HEK293 (cell line): ENCODE data around the gene ARL16.

Experiments used
- CTCF ChIA-PET: fragments of 350-600 bp; formaldehyde crosslinking; extraction: SDS; loops from one replicate; lab custom pipeline; 2021; ENCODE audit warnings: antibody characterized with exemption; lab: Yijun Ruan, JAX
- POLR2A ChIA-PET: fragments of 300-600 bp; formaldehyde crosslinking; extraction: SDS; loops from one replicate; lab custom pipeline; 2020; ENCODE audit warnings: antibody characterized with exemption, inconsistent platforms; lab: Yijun Ruan, JAX
- H3K27ac ChIP-seq: fragments of 200-500 bp; sonication (Bioruptor generic); 2 replicates; pipeline ENCODE4 v1.5.1; 2014; ENCODE audit warnings: low read depth, low read length, control low read depth, inconsistent platforms; ENCODE audit errors: extremely low read depth
- H3K36me3 ChIP-seq, 2 experiments: fragments of 200-500 bp in 1 of 2; sonication (Bioruptor generic) in 1 of 2; 1 replicate in 1 of 2; 2 replicates in 1 of 2; pipeline ENCODE4 v1.5.1; 2014 to 2017; ENCODE audit warnings: inconsistent platforms in 2 of 2, low read length in 2 of 2; ENCODE audit not compliant: control insufficient read depth in 2 of 2, insufficient read depth in 1 of 2
- H3K4me1 ChIP-seq: fragments of 200-500 bp; sonication (Bioruptor generic); 2 replicates; pipeline ENCODE4 v1.5.1; 2014; ENCODE audit warnings: mild to moderate bottlenecking, low read length, inconsistent platforms; ENCODE audit not compliant: control insufficient read depth, insufficient read depth
- H3K4me3 ChIP-seq: 2 replicates; pipeline ENCODE4 v1.5.1; 2011; ENCODE audit warnings: low read depth, mild to moderate bottlenecking, control low read depth, low read length, moderate library complexity
- H3K9me3 ChIP-seq: fragments of 200-500 bp; sonication (Bioruptor generic); 2 replicates; pipeline ENCODE4 v1.5.1; 2014; ENCODE audit warnings: low read depth, low read length, inconsistent platforms; ENCODE audit not compliant: control insufficient read depth, insufficient read depth
- EGR2 ChIP-seq: fragments of 450-650 bp; formaldehyde crosslinking; IDR thresholded peaks from 2 replicates; pipeline ENCODE4 v1.5.1; 2016; ENCODE audit warnings: low read depth, missing biosample characterization, missing genetic modification characterization
- GLIS2 ChIP-seq: fragments of 450-650 bp; formaldehyde crosslinking; IDR thresholded peaks from 2 replicates; pipeline ENCODE4 v1.5.1; 2016; ENCODE audit warnings: missing biosample characterization, missing genetic modification characterization
- KLF10 ChIP-seq: fragments of 450-650 bp; IDR thresholded peaks from 2 replicates; pipeline ENCODE4 v1.5.1; 2018; ENCODE audit warnings: missing biosample characterization, mild to moderate bottlenecking, missing genetic modification characterization
- KLF7 ChIP-seq: fragments of 450-650 bp; formaldehyde crosslinking; IDR thresholded peaks from 2 replicates; pipeline ENCODE4 v1.5.1; 2016; ENCODE audit warnings: missing biosample characterization, missing genetic modification characterization, borderline replicate concordance
- TCF7L2 ChIP-seq: IDR thresholded peaks from 2 replicates; pipeline ENCODE4 v1.6.1; 2011; ENCODE audit warnings: low read depth, mild to moderate bottlenecking, inconsistent platforms, low read length, moderate library complexity, borderline replicate concordance
- ZBTB17 ChIP-seq: fragments of 450-650 bp; formaldehyde crosslinking; IDR thresholded peaks from 2 replicates; pipeline ENCODE4 v1.5.1; 2016; ENCODE audit warnings: missing biosample characterization, missing genetic modification characterization
- ZBTB20 ChIP-seq: fragments of 450-650 bp; formaldehyde crosslinking; IDR thresholded peaks from 2 replicates; pipeline ENCODE4 v1.5.1; 2016; ENCODE audit warnings: missing biosample characterization, missing genetic modification characterization
- ZBTB8A ChIP-seq: fragments of 450-650 bp; formaldehyde crosslinking; IDR thresholded peaks from 2 replicates; pipeline ENCODE4 v1.5.1; 2016; ENCODE audit warnings: missing biosample characterization, missing genetic modification characterization
- ZEB2 ChIP-seq: fragments of 450-650 bp; formaldehyde crosslinking; IDR thresholded peaks from 2 replicates; pipeline ENCODE4 v1.5.1; 2016; ENCODE audit warnings: missing biosample characterization, missing genetic modification characterization
- ZIC2 ChIP-seq: fragments of 450-650 bp; formaldehyde crosslinking; IDR thresholded peaks from 2 replicates; pipeline ENCODE4 v1.5.1; 2016; ENCODE audit warnings: missing biosample characterization, missing genetic modification characterization
- ZNF184 ChIP-seq: fragments of 450-650 bp; IDR thresholded peaks from 2 replicates; pipeline ENCODE4 v1.5.1; 2018; ENCODE audit warnings: missing biosample characterization, mild to moderate bottlenecking, missing genetic modification characterization
- ZNF423 ChIP-seq: fragments of 450-650 bp; formaldehyde crosslinking; IDR thresholded peaks from 2 replicates; pipeline ENCODE4 v1.5.1; 2016; ENCODE audit warnings: missing biosample characterization, missing genetic modification characterization
- ZSCAN30 ChIP-seq: fragments of 450-650 bp; IDR thresholded peaks from 2 replicates; pipeline ENCODE4 v1.5.1; 2018; ENCODE audit warnings: missing biosample characterization, mild to moderate bottlenecking, missing genetic modification characterization, moderate library complexity
- TF ChIP-seq, protein P1 (sequence below): fragments of 450-650 bp; formaldehyde crosslinking; IDR thresholded peaks from 2 replicates; pipeline ENCODE4 v1.5.1; 2016; ENCODE audit warnings: missing biosample characterization, missing genetic modification characterization
- TF ChIP-seq, protein P2 (sequence below): fragments of 450-650 bp; formaldehyde crosslinking; IDR thresholded peaks from 2 replicates; pipeline ENCODE4 v1.5.1; 2017; ENCODE audit warnings: missing biosample characterization, missing genetic modification characterization
- TF ChIP-seq, protein P3 (sequence below): fragments of 450-650 bp; formaldehyde crosslinking; IDR thresholded peaks from 2 replicates; pipeline ENCODE4 v1.5.1; 2017; ENCODE audit warnings: missing biosample characterization, mild to moderate bottlenecking, missing genetic modification characterization, moderate library complexity
- TF ChIP-seq, protein P4 (sequence below): fragments of 450-650 bp; formaldehyde crosslinking; IDR thresholded peaks from 2 replicates; pipeline ENCODE4 v1.5.1; 2017; ENCODE audit warnings: missing biosample characterization, missing genetic modification characterization
- TF ChIP-seq, protein P5 (sequence below): fragments of 450-650 bp; formaldehyde crosslinking; optimal IDR thresholded peaks from 2 replicates; pipeline ENCODE3; 2016; ENCODE audit warnings: missing biosample characterization, mild to moderate bottlenecking, missing genetic modification characterization
- TF ChIP-seq, protein P6 (sequence below): fragments of 450-650 bp; formaldehyde crosslinking; IDR thresholded peaks from 2 replicates; pipeline ENCODE4 v1.5.1; 2016; ENCODE audit warnings: missing biosample characterization, missing genetic modification characterization
- TF ChIP-seq, protein P7 (sequence below): fragments of 450-650 bp; formaldehyde crosslinking; IDR thresholded peaks from 2 replicates; pipeline ENCODE4 v1.5.1; 2016; ENCODE audit warnings: missing biosample characterization, missing genetic modification characterization

Gene ARL16

DNA sequence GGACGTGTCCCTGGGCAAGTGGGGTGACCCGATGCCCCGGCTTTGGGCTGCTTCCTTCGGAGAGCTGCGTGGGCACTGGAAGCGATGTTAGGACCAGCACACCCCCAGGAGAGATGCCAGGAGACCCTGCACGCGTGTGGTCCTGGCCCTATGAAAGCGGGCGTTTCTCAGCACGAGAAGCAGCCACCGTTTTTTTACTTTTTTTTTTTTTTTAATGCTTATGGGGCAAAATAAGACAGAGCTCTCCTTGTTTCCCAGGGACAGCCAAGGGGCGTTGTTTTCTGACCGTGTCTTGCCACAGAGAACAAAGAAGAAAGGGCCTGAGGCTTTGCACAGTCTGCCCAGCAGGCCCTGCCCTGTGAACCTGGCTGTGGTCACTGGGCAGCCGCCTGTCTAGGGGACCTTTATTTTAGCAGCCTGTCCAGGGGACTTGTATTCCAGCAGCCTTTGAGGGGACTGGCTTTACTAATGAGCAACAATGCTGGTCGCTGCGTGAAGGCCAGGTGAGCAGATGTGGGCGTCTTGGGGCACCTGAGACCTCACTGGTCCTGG, 29.5 kb upstream of the ARL16 start (continued):
- TF ChIP-seq, protein P1, sequence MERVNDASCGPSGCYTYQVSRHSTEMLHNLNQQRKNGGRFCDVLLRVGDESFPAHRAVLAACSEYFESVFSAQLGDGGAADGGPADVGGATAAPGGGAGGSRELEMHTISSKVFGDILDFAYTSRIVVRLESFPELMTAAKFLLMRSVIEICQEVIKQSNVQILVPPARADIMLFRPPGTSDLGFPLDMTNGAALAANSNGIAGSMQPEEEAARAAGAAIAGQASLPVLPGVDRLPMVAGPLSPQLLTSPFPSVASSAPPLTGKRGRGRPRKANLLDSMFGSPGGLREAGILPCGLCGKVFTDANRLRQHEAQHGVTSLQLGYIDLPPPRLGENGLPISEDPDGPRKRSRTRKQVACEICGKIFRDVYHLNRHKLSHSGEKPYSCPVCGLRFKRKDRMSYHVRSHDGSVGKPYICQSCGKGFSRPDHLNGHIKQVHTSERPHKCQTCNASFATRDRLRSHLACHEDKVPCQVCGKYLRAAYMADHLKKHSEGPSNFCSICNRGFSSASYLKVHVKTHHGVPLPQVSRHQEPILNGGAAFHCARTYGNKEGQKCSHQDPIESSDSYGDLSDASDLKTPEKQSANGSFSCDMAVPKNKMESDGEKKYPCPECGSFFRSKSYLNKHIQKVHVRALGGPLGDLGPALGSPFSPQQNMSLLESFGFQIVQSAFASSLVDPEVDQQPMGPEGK (tag by site-specific recombination), result 0 out of 2 replicates have a peak, but pooled peaks have one; percentile 51

DNA sequence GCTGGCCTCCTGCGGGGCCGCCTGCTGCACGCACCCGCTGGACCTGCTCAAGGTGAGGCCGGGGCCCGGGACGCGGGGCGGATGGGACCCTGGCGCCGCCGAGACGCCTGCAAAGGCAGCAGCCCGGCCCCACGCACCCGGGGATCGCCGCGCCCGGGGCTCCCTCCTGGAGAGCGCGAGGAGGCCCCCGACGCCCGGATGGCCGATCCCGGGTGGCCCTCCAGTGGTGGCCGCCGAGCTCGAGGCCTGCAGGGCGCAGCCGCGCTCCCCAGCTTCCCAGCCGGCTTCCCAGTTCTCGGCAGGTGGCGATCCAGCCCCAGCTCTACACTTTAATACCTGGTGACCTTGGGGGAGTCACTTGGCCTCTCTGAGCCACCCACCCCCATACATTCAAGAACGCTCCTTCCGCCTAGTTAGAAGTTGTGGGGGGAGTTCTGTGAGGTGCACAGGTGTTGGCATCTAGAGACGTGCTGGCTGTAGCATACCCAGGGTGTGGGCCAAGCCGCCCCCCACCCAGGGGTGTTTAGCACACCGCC, 28.9 kb upstream of the ARL16 start:
- no peaks in the 10 kb centered on the region for H3K9me3 ChIP-seq
- peaks cover 0 to 57% of the 10 kb centered on the region in 2 experiments; a peak in 1 of 3 replicates for H3K36me3 ChIP-seq
- ChIA-PET POLR2A (interaction anchor here (1.0 to 6.4 kb wide), 6 partner anchors 10 to 318 kb away, joined by 3 to 55 read pairs (median 7); partner anchors contain the start of genes ARL16, BAHCC1, HGS and MRPL12), CTCF (interaction anchor here (1.0 to 2.6 kb wide), 4 partner anchors 19 to 147 kb away, joined by 3 to 13 read pairs (median 4); no protein-coding TSS in a partner anchor)
- peaks cover 9% of the 10 kb centered on the region; the same call in 1 of the 2 replicates for H3K4me1 ChIP-seq
- H3K4me3 ChIP-seq, result peak overlapping the region; percentile 73
- H3K27ac ChIP-seq, result peak overlapping the region; percentile 87
- TF ChIP-seq, protein P2, sequence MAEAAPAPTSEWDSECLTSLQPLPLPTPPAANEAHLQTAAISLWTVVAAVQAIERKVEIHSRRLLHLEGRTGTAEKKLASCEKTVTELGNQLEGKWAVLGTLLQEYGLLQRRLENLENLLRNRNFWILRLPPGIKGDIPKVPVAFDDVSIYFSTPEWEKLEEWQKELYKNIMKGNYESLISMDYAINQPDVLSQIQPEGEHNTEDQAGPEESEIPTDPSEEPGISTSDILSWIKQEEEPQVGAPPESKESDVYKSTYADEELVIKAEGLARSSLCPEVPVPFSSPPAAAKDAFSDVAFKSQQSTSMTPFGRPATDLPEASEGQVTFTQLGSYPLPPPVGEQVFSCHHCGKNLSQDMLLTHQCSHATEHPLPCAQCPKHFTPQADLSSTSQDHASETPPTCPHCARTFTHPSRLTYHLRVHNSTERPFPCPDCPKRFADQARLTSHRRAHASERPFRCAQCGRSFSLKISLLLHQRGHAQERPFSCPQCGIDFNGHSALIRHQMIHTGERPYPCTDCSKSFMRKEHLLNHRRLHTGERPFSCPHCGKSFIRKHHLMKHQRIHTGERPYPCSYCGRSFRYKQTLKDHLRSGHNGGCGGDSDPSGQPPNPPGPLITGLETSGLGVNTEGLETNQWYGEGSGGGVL (tag by site-specific recombination), result peak; percentile 14; the same call in 1 of the 2 replicates
- TF ChIP-seq ZBTB8A (peak; percentile 83), TCF7L2 (peak; percentile 88), KLF10 (tag by site-specific recombination) (peak; percentile 46; the same call in 1 of the 2 replicates), ZBTB17 (tag by site-specific recombination) (peak; percentile 20; the same call in 1 of the 2 replicates), ZBTB20 (peak; percentile 61), EGR2 (tag by site-specific recombination) (peak; percentile 42; the same call in 1 of the 2 replicates), ZSCAN30 (peak; percentile 53), ZEB2 (tag by site-specific recombination) (peak; percentile 53), ZNF184 (peak; percentile 21; the same call in 1 of the 2 replicates), ZNF423 (tag by site-specific recombination) (0 out of 2 replicates have a peak, but pooled peaks have one; percentile 15), ZIC2 (tag by site-specific recombination) (peak; percentile 61), KLF7 (tag by site-specific recombination) (0 out of 2 replicates have a peak, but pooled peaks have one; percentile 18), GLIS2 (peak; percentile 84)
- TF ChIP-seq, protein P3, sequence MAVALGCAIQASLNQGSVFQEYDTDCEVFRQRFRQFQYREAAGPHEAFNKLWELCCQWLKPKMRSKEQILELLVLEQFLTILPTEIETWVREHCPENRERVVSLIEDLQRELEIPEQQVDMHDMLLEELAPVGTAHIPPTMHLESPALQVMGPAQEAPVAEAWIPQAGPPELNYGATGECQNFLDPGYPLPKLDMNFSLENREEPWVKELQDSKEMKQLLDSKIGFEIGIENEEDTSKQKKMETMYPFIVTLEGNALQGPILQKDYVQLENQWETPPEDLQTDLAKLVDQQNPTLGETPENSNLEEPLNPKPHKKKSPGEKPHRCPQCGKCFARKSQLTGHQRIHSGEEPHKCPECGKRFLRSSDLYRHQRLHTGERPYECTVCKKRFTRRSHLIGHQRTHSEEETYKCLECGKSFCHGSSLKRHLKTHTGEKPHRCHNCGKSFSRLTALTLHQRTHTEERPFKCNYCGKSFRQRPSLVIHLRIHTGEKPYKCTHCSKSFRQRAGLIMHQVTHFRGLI (tag by site-specific recombination), result no peak
- TF ChIP-seq, protein P4, sequence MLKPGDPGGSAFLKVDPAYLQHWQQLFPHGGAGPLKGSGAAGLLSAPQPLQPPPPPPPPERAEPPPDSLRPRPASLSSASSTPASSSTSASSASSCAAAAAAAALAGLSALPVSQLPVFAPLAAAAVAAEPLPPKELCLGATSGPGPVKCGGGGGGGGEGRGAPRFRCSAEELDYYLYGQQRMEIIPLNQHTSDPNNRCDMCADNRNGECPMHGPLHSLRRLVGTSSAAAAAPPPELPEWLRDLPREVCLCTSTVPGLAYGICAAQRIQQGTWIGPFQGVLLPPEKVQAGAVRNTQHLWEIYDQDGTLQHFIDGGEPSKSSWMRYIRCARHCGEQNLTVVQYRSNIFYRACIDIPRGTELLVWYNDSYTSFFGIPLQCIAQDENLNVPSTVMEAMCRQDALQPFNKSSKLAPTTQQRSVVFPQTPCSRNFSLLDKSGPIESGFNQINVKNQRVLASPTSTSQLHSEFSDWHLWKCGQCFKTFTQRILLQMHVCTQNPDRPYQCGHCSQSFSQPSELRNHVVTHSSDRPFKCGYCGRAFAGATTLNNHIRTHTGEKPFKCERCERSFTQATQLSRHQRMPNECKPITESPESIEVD (tag by site-specific recombination), result no peak
- TF ChIP-seq, protein P5, sequence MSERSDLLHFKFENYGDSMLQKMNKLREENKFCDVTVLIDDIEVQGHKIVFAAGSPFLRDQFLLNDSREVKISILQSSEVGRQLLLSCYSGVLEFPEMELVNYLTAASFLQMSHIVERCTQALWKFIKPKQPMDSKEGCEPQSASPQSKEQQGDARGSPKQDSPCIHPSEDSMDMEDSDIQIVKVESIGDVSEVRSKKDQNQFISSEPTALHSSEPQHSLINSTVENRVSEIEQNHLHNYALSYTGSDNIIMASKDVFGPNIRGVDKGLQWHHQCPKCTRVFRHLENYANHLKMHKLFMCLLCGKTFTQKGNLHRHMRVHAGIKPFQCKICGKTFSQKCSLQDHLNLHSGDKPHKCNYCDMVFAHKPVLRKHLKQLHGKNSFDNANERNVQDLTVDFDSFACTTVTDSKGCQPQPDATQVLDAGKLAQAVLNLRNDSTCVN, result peak; percentile 48
- TF ChIP-seq, protein P6, sequence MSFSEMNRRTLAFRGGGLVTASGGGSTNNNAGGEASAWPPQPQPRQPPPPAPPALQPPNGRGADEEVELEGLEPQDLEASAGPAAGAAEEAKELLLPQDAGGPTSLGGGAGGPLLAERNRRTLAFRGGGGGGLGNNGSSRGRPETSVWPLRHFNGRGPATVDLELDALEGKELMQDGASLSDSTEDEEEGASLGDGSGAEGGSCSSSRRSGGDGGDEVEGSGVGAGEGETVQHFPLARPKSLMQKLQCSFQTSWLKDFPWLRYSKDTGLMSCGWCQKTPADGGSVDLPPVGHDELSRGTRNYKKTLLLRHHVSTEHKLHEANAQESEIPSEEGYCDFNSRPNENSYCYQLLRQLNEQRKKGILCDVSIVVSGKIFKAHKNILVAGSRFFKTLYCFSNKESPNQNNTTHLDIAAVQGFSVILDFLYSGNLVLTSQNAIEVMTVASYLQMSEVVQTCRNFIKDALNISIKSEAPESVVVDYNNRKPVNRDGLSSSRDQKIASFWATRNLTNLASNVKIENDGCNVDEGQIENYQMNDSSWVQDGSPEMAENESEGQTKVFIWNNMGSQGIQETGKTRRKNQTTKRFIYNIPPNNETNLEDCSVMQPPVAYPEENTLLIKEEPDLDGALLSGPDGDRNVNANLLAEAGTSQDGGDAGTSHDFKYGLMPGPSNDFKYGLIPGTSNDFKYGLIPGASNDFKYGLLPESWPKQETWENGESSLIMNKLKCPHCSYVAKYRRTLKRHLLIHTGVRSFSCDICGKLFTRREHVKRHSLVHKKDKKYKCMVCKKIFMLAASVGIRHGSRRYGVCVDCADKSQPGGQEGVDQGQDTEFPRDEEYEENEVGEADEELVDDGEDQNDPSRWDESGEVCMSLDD (tag by site-specific recombination), result peak; percentile 44; the same call in 1 of the 2 replicates
- TF ChIP-seq, protein P7, sequence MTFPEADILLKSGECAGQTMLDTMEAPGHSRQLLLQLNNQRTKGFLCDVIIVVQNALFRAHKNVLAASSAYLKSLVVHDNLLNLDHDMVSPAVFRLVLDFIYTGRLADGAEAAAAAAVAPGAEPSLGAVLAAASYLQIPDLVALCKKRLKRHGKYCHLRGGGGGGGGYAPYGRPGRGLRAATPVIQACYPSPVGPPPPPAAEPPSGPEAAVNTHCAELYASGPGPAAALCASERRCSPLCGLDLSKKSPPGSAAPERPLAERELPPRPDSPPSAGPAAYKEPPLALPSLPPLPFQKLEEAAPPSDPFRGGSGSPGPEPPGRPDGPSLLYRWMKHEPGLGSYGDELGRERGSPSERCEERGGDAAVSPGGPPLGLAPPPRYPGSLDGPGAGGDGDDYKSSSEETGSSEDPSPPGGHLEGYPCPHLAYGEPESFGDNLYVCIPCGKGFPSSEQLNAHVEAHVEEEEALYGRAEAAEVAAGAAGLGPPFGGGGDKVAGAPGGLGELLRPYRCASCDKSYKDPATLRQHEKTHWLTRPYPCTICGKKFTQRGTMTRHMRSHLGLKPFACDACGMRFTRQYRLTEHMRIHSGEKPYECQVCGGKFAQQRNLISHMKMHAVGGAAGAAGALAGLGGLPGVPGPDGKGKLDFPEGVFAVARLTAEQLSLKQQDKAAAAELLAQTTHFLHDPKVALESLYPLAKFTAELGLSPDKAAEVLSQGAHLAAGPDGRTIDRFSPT (tag by site-specific recombination), result no peak
